Hepatocyte (in vitro differentiated cells): ENCODE data around the gene ATXN1. TPM values are rescaled to one million over a fixed set of nuclear protein-coding genes. Genes with fewer than 3 reads are reported as not detected.

Source experiments
- DNase-seq: peaks from one replicate; pipeline ENCODE4 v3.0.0-alpha.2; 2016; ENCODE audit warnings: low spot score
- H2AFZ ChIP-seq: fragments of 200-600 bp; sonication (generic); 2 replicates; pipeline ENCODE4 v1.6.0; 2016; ENCODE audit warnings: antibody characterized with exemption, mild to moderate bottlenecking
- H3K27ac ChIP-seq: fragments of 200-600 bp; sonication (generic); 2 replicates; pipeline ENCODE4 v1.5.1; 2016; ENCODE audit warnings: mild to moderate bottlenecking
- H3K27me3 ChIP-seq: fragments of 200-600 bp; sonication (generic); 2 replicates; pipeline ENCODE4 v1.6.1; 2016
- H3K36me3 ChIP-seq: fragments of 200-600 bp; sonication (generic); replicated peaks from 2 replicates; pipeline ENCODE4 v1.5.1; 2016; ENCODE audit warnings: low read depth; ENCODE audit not compliant: insufficient read depth
- H3K4me1 ChIP-seq: fragments of 200-600 bp; sonication (generic); 2 replicates; pipeline ENCODE4 v1.5.1; 2016; ENCODE audit warnings: mild to moderate bottlenecking, moderate library complexity; ENCODE audit not compliant: insufficient read depth
- H3K4me2 ChIP-seq: fragments of 200-600 bp; sonication (generic); 2 replicates; pipeline ENCODE4 v1.6.0; 2016
- H3K4me3 ChIP-seq: fragments of 200-600 bp; sonication (generic); 2 replicates; pipeline ENCODE4 v1.5.1; 2016; ENCODE audit warnings: mild to moderate bottlenecking
- H3K79me2 ChIP-seq: fragments of 200-600 bp; sonication (generic); 2 replicates; pipeline ENCODE4 v1.6.0; 2017; ENCODE audit warnings: mild to moderate bottlenecking
- H3K9me2 ChIP-seq: fragments of 200-600 bp; sonication (generic); replicated peaks from 2 replicates; pipeline ENCODE4 v1.6.0; 2017; ENCODE audit warnings: mild to moderate bottlenecking; ENCODE audit not compliant: insufficient read depth
- H3K9me3 ChIP-seq: fragments of 200-600 bp; sonication (generic); 2 replicates; pipeline ENCODE4 v1.5.1; 2016; ENCODE audit warnings: low read depth, mild to moderate bottlenecking
- H4K20me1 ChIP-seq: fragments of 200-600 bp; sonication (generic); 2 replicates; pipeline ENCODE4 v1.6.0; 2016; ENCODE audit warnings: mild to moderate bottlenecking; ENCODE audit not compliant: insufficient read depth, poor library complexity, severe bottlenecking
- CTCF ChIP-seq: fragments of 200-600 bp; sonication (generic); IDR thresholded peaks from 2 replicates; pipeline ENCODE4 v1.5.1; 2016; ENCODE audit warnings: antibody characterized with exemption, mild to moderate bottlenecking; ENCODE audit not compliant: poor library complexity
- EZH2 ChIP-seq: fragments of 200-600 bp; sonication (generic); IDR thresholded peaks from 2 replicates; pipeline ENCODE4 v1.6.1; 2016; ENCODE audit warnings: antibody characterized with exemption, mild to moderate bottlenecking, borderline replicate concordance
- EZH2phosphoT487 ChIP-seq: fragments of 200-600 bp; sonication (generic); IDR thresholded peaks from one replicate; pipeline ENCODE4 v1.6.1; 2018; ENCODE audit warnings: antibody characterized with exemption, mild to moderate bottlenecking, low read depth, moderate library complexity; ENCODE audit not compliant: unreplicated experiment, severe bottlenecking
- WGBS: methylation state at CpG from one replicate; pipeline ENCODE4 v1.1.6; 2016; ENCODE audit warnings: low lambda C conversion rate; ENCODE audit errors: missing lambda C conversion rate; 5-methylcytosine and 5-hydroxymethylcytosine counted together
- polyA plus RNA-seq: library from polyadenylated mRNA; unstranded; fragments of >200 nt; fragmentation: Nextera tagmentation; extraction: Ambion mirVana; gene quantifications from 2 replicates; pipeline ENCODE4 v1.2.1, GENCODE V29; 2016
- total RNA-seq: library from RNA; depleted of rRNA; stranded (reverse); fragments of >200 nt; gene quantifications from 2 replicates; pipeline ENCODE4 v1.2.3, GENCODE V29; 2014

Gene ATXN1
- total and polyA plus RNA-seq, 2 experiments from 2014 or later, result 14.7 to 32.6 TPM

- Histone ChIP-seq H3K4me2 (no peak overlapping the region), H3K27ac (no peak overlapping the region), H3K4me1 (peaks cover 5% of the 10 kb centered on the region), H3K36me3 (no peaks in the 10 kb centered on the region), H4K20me1 (peaks cover 4% of the 10 kb centered on the region), H3K9me3 (no peaks in the 10 kb centered on the region), H2AFZ (no peak overlapping the region), H3K79me2 (no peaks in the 10 kb centered on the region), H3K27me3 (no peaks in the 10 kb centered on the region), H3K9me2 (no peaks in the 10 kb centered on the region), H3K4me3 (no peak overlapping the region)
- no peak for DNase-seq
- TF ChIP-seq EZH2 (no peak), EZH2phosphoT487 (no peak), CTCF (no peak)
- WGBS, result 62% methylated on average over 10 of the region's 10 CpGs
Observed at GRCh38 chr6:16523606-16524379, 237.5 kb downstream of the ATXN1 start.

GRCh38 chr6:16522937-16523336, 238.3 kb downstream of the ATXN1 start:
- no peak for DNase-seq
- peaks cover 5% of the 10 kb centered on the region for H3K4me1 ChIP-seq
- H3K9me3 ChIP-seq, result no peaks in the 10 kb centered on the region
- no peak for TF ChIP-seq EZH2
- no peak for TF ChIP-seq EZH2phosphoT487
- TF ChIP-seq CTCF, result no peak
- WGBS, result 99% methylated on average over 6 of the region's 6 CpGs
- H2AFZ ChIP-seq, result no peak overlapping the region
- H3K27me3 ChIP-seq, result no peaks in the 10 kb centered on the region
- no peaks in the 10 kb centered on the region for H3K79me2 ChIP-seq
- no peak overlapping the region for H3K4me2 ChIP-seq
- no peaks in the 10 kb centered on the region for H3K36me3 ChIP-seq
- H4K20me1 ChIP-seq, result peaks cover 4% of the 10 kb centered on the region
- H3K27ac ChIP-seq, result no peak overlapping the region
- H3K9me2 ChIP-seq, result no peaks in the 10 kb centered on the region
- H3K4me3 ChIP-seq, result no peak overlapping the region

GRCh38 chr6:16521528-16521927, 239.7 kb downstream of the ATXN1 start:
- Histone ChIP-seq H3K9me3 (no peaks in the 10 kb centered on the region), H2AFZ (no peak overlapping the region), H4K20me1 (peaks cover 4% of the 10 kb centered on the region)

More at GRCh38 chr6:16521528-16521927, 239.7 kb downstream of the ATXN1 start:
- Histone ChIP-seq H3K4me2 (no peak overlapping the region), H3K9me2 (no peaks in the 10 kb centered on the region), H3K4me3 (no peak overlapping the region), H3K27ac (no peak overlapping the region), H3K79me2 (peaks cover 3% of the 10 kb centered on the region), H3K4me1 (peaks cover 5% of the 10 kb centered on the region), H3K36me3 (no peaks in the 10 kb centered on the region), H3K27me3 (no peaks in the 10 kb centered on the region)
- TF ChIP-seq CTCF (no peak), EZH2 (no peak), EZH2phosphoT487 (no peak)
- no peak for DNase-seq
- 93% methylated on average over 7 of the region's 7 CpGs for WGBS
